ENCODE data around the gene ERGIC1. TPM values are rescaled to one million over a fixed set of nuclear protein-coding genes. Genes with fewer than 3 reads are reported as not detected.

The ERGIC1 gene
- total and polyA plus RNA-seq, 2 of the 13 experiments (the other 11 are each of a cell fraction or from before 2014, with no cell fraction given): 78.5 to 184 TPM

- TF ChIP-seq KLF12 (CRISPR knock-in tag; IDR thresholded peaks at IDR 0.05; ENCODE audit: borderline replicate concordance) (no peak), SALL2 (CRISPR knock-in tag; IDR thresholded peaks at IDR 0.05) (no peak), ZFY (CRISPR knock-in tag; IDR thresholded peaks at IDR 0.05) (no peak), ZNF512B (CRISPR knock-in tag; IDR thresholded peaks at IDR 0.05; ENCODE audit: borderline replicate concordance) (no peak), NR3C1 (CRISPR knock-in tag; IDR thresholded peaks at IDR 0.05) (no peak), SKIL (CRISPR knock-in tag; IDR thresholded peaks at IDR 0.05; ENCODE audit: borderline replicate concordance) (no peak), IRF1 (CRISPR knock-in tag; IDR thresholded peaks at IDR 0.05; ENCODE audit: low read depth) (no peak)
- Histone ChIP-seq H3K27me3 (ENCODE audit: control insufficient read depth in 1 of 2, insufficient read depth in 2 of 2, low read length in 2 of 2) (peaks cover 0 to 4% of the 10 kb centered on the region in 2 experiments; a peak in 1 of 5 replicates), H3K79me2 (ENCODE audit: insufficient read depth, low read length) (peaks cover 9% of the 10 kb centered on the region), H3K4me1 (ENCODE audit: insufficient read depth, low read length) (peaks cover 59% of the 10 kb centered on the region), H3K9me3 (ENCODE audit: low read length) (peaks cover 7% of the 10 kb centered on the region; the same call in 1 of the 2 replicates), H2AFZ (ENCODE audit: low read length) (no peak overlapping the region), H3K4me2 (ENCODE audit: low read depth, low read length) (no peak overlapping the region), H3K36me3 (replicated peaks in 1 of 2; ENCODE audit: control insufficient read depth in 1 of 2, insufficient read depth in 2 of 2, low read length in 2 of 2) (no peaks in the 10 kb centered on the region), H3K27ac (ENCODE audit: extremely low read length, insufficient read depth, low read length) (no peak overlapping the region), H4K20me1 (ENCODE audit: insufficient read depth, low read length) (no peaks in the 10 kb centered on the region), H3K9ac (ENCODE audit: insufficient read depth, low read depth, low read length) (no peak overlapping the region), H3K4me3 (replicated peaks in 1 of 3; ENCODE audit: insufficient read depth in 1 of 3, low read depth in 2 of 3, low read length in 3 of 3) (no peak overlapping the region)
- 86% methylated on average over 1 of the region's 1 CpG for WGBS (ENCODE audit: low lambda C conversion rate)
- no TSS peak for BruUV-seq (replicated peaks)
- in situ Hi-C loops (cut with HindIII; ENCODE audit: extremely low pct_ligation_motif_present, low pct_unique_long_range_greater_than_20kb) (no loop called here), intact Hi-C loops (cut with micrococcal nuclease; ENCODE audit: unreplicated experiment) (no loop called here)
- POLR2A ChIA-PET: interaction anchor here (0.6 to 1.2 kb wide), 3 partner anchors 29 to 407 kb away, joined by 3 to 5 read pairs (median 3); no protein-coding TSS in a partner anchor
- DNase-seq (ENCODE audit: low spot score) (no peak), FAIRE-seq (no peak), ATAC-seq (no peak)
- CTCF ChIA-PET (ENCODE audit: low intra/inter-chr PET ratio, low total read pairs): no interaction called here
Measured at GRCh38 chr5:172830275-172830799, 3.7 kb upstream of the ERGIC1 start.
